H1 (cell line): Measurements from ENCODE around the gene TPPP3. TPM values are rescaled to one million over a fixed set of nuclear protein-coding genes. Genes with fewer than 3 reads are reported as not detected.
A peak's percentile ranks its signal among the peaks of the same experiment; 100 is the strongest.

Experiments used
- CTCF ChIA-PET: fragments of 300-600 bp; sonication (Branson Sonifier 250); formaldehyde crosslinking; loops from one replicate; lab custom pipeline; 2021; ENCODE audit not compliant: partially characterized antibody; lab: Charles Lee
- POLR2A ChIA-PET: fragments of 300-600 bp; sonication (Branson Sonifier 250); formaldehyde crosslinking; loops from one replicate; lab custom pipeline; 2021; ENCODE audit warnings: inconsistent platforms; ENCODE audit not compliant: partially characterized antibody; lab: Charles Lee
- DNase-seq, 2 experiments: peaks; one replicate each; pipeline versions ENCODE4 v3.0.0 to v3.0.0-alpha.2; 2010 to 2022; ENCODE audit warnings: low spot score in 2 of 2, low read depth in 1 of 2, mixed read lengths in 1 of 2
- FAIRE-seq: peaks from 2 replicates; lab custom pipeline; 2011; peaks lifted over from hg19 to GRCh38; lab: Jason Lieb, UNC
- H2AFZ ChIP-seq: 2 replicates; pipeline ENCODE4 v1.8.1; 2012; ENCODE audit warnings: low read length, inconsistent platforms
- H2AK5ac ChIP-seq: 2 replicates; pipeline ENCODE4 v1.6.1; 2013; ENCODE audit warnings: low read depth, low read length
- H2BK120ac ChIP-seq: replicated peaks from 2 replicates; pipeline ENCODE3; 2013; ENCODE audit warnings: low read depth, low read length, inconsistent platforms
- H2BK12ac ChIP-seq: 2 replicates; pipeline ENCODE4 v1.6.1; 2013; ENCODE audit warnings: low read depth, low read length
- H2BK15ac ChIP-seq: 2 replicates; pipeline ENCODE4 v1.6.1; 2013; ENCODE audit warnings: low read length
- H2BK20ac ChIP-seq: 2 replicates; pipeline ENCODE4 v1.6.1; 2013; ENCODE audit warnings: low read length
- H2BK5ac ChIP-seq: 2 replicates; pipeline ENCODE4 v1.6.1; 2013; ENCODE audit warnings: low read depth, low read length
- H3K14ac ChIP-seq: 2 replicates; pipeline ENCODE4 v1.6.1; 2013; ENCODE audit warnings: inconsistent platforms; ENCODE audit not compliant: insufficient read length
- H3K18ac ChIP-seq: 2 replicates; pipeline ENCODE4 v1.6.1; 2013; ENCODE audit warnings: low read length; ENCODE audit errors: extremely low read depth
- H3K23ac ChIP-seq: 2 replicates; pipeline ENCODE4 v1.6.1; 2013; ENCODE audit warnings: inconsistent platforms; ENCODE audit not compliant: insufficient read length
- H3K23me2 ChIP-seq: 2 replicates; pipeline ENCODE4 v1.6.1; 2013; ENCODE audit warnings: low read depth, low read length
- H3K27ac ChIP-seq: 2 replicates; pipeline ENCODE4 v1.6.1; 2011; ENCODE audit warnings: low read depth, low read length, inconsistent platforms
- H3K27me3 ChIP-seq, 4 experiments: replicated peaks in 1 of 4; 1 replicate in 1 of 4; 2 replicates in 3 of 4; pipeline versions ENCODE4 v1.6.1 to v1.8.1; 2011 to 2013; ENCODE audit warnings: low read length in 3 of 4, mild to moderate bottlenecking in 3 of 4, inconsistent platforms in 2 of 4, mixed read lengths in 2 of 4, moderate library complexity in 1 of 4; ENCODE audit not compliant: control insufficient read depth in 3 of 4, insufficient read depth in 3 of 4; ENCODE audit errors: extremely low read depth in 1 of 4
- H3K36me3 ChIP-seq, 4 experiments: 2 replicates each; pipeline versions ENCODE4 v1.6.1 to v1.8.1; 2011 to 2013; ENCODE audit warnings: mild to moderate bottlenecking in 4 of 4, low read length in 3 of 4, moderate library complexity in 2 of 4, control low read depth in 1 of 4, inconsistent platforms in 1 of 4; ENCODE audit not compliant: insufficient read depth in 4 of 4, control insufficient read depth in 2 of 4
- H3K4ac ChIP-seq: replicated peaks from 2 replicates; pipeline ENCODE3; 2013; ENCODE audit warnings: low read length, low read depth, mixed read lengths, inconsistent platforms; ENCODE audit not compliant: insufficient read length
- H3K4me1 ChIP-seq, 4 experiments: replicated peaks in 1 of 4; 1 replicate in 1 of 4; 2 replicates in 3 of 4; pipeline versions ENCODE4 v1.6.1 to v1.8.1; 2011 to 2013; ENCODE audit warnings: low read length in 3 of 4, inconsistent platforms in 2 of 4, mixed read lengths in 1 of 4; ENCODE audit not compliant: insufficient read depth in 4 of 4, control insufficient read depth in 3 of 4
- H3K4me2 ChIP-seq, 2 experiments: 2 replicates each; pipeline versions ENCODE4 v1.6.1 to v1.8.1; 2011 to 2013; ENCODE audit warnings: low read depth in 2 of 2, low read length in 2 of 2, control low read depth in 1 of 2, inconsistent platforms in 1 of 2, mild to moderate bottlenecking in 1 of 2; ENCODE audit not compliant: insufficient read depth in 1 of 2
- H3K4me3 ChIP-seq, 4 experiments: fragments of 200-600, 300-600 bp in 1 of 4; sonication (generic), shearing (Covaris generic), sonication (Bioruptor Twin) in 1 of 4; 2 replicates each; pipeline versions ENCODE4 v1.5.1 to v1.8.1; 2011 to 2016; ENCODE audit warnings: low read length in 4 of 4, low read depth in 3 of 4, control low read depth in 2 of 4, inconsistent platforms in 2 of 4, mild to moderate bottlenecking in 2 of 4, mixed read lengths in 1 of 4, moderate library complexity in 1 of 4; ENCODE audit not compliant: insufficient read depth in 2 of 4; ENCODE audit errors: extremely low read depth in 1 of 4
- H3K56ac ChIP-seq: replicated peaks from 2 replicates; pipeline ENCODE3; 2013; ENCODE audit warnings: low read depth, mild to moderate bottlenecking, mixed read lengths, low read length, inconsistent platforms; ENCODE audit not compliant: insufficient read length
- H3K79me1 ChIP-seq: 2 replicates; pipeline ENCODE4 v1.6.1; 2013; ENCODE audit warnings: low read depth, low read length, control low read depth
- H3K79me2 ChIP-seq, 2 experiments: 2 replicates each; pipeline versions ENCODE4 v1.6.1 to v1.8.1; 2012 to 2013; ENCODE audit warnings: low read length in 2 of 2, mild to moderate bottlenecking in 2 of 2, inconsistent platforms in 1 of 2; ENCODE audit not compliant: insufficient read depth in 2 of 2, control insufficient read depth in 1 of 2
- H3K9ac ChIP-seq, 4 experiments: replicated peaks in 1 of 4; 1 replicate in 1 of 4; 2 replicates in 3 of 4; pipeline versions ENCODE4 v1.6.1 to v1.8.1; 2011 to 2013; ENCODE audit warnings: low read depth in 3 of 4, low read length in 3 of 4, control low read depth in 2 of 4, mild to moderate bottlenecking in 2 of 4, moderate library complexity in 2 of 4, inconsistent platforms in 1 of 4; ENCODE audit errors: extremely low read depth in 1 of 4
- H3K9me3 ChIP-seq, 2 experiments: 2 replicates each; pipeline versions ENCODE4 v1.6.1 to v1.8.1; 2012 to 2013; ENCODE audit warnings: mild to moderate bottlenecking in 2 of 2, moderate library complexity in 2 of 2, control low read depth in 1 of 2, inconsistent platforms in 1 of 2, low read depth in 1 of 2, low read length in 1 of 2, mixed read lengths in 1 of 2; ENCODE audit not compliant: insufficient read depth in 2 of 2
- H4K20me1 ChIP-seq, 2 experiments: replicated peaks in 1 of 2; 2 replicates each; pipeline versions ENCODE3 to v1.8.1; 2011 to 2013; ENCODE audit warnings: inconsistent platforms in 2 of 2, low read length in 2 of 2, mild to moderate bottlenecking in 1 of 2; ENCODE audit not compliant: insufficient read depth in 2 of 2, control insufficient read depth in 1 of 2
- H4K5ac ChIP-seq: 2 replicates; pipeline ENCODE4 v1.6.1; 2013; ENCODE audit warnings: low read length, low read depth, mixed read lengths, inconsistent platforms; ENCODE audit not compliant: insufficient read length
- H4K8ac ChIP-seq: 2 replicates; pipeline ENCODE4 v1.8.0; 2013; ENCODE audit warnings: mild to moderate bottlenecking, moderate library complexity, low read length, inconsistent platforms; ENCODE audit not compliant: insufficient read depth; ENCODE audit errors: extremely low read depth
- H4K91ac ChIP-seq: replicated peaks from 2 replicates; pipeline ENCODE3; 2013; ENCODE audit warnings: low read length, mixed read lengths, inconsistent platforms; ENCODE audit not compliant: insufficient read length
- EGR1 ChIP-seq: IDR thresholded peaks from 2 replicates; pipeline ENCODE4 v1.6.1; 2011; ENCODE audit warnings: low read depth, low read length, borderline replicate concordance
- HDAC6 ChIP-seq: IDR thresholded peaks from one replicate; pipeline ENCODE4 v1.7.1; 2012; ENCODE audit warnings: low read depth, mild to moderate bottlenecking, inconsistent platforms, low read length, moderate library complexity
- KDM1A ChIP-seq: fragments of 200-600, 300-600 bp; sonication (generic); IDR thresholded peaks from 2 replicates; pipeline ENCODE4 v1.7.1; 2016; ENCODE audit warnings: mild to moderate bottlenecking, low read length, borderline replicate concordance
- KDM4A ChIP-seq: IDR thresholded peaks from one replicate; pipeline ENCODE4 v1.7.1; 2012; ENCODE audit warnings: low read depth, mild to moderate bottlenecking, moderate library complexity, low read length, inconsistent platforms; ENCODE audit not compliant: severe bottlenecking
- RNF2 ChIP-seq: fragments of 200-900, 300-1000 bp; sonication (generic); IDR thresholded peaks from 2 replicates; pipeline ENCODE4 v1.7.1; 2016; ENCODE audit warnings: borderline replicate concordance, low read depth, mild to moderate bottlenecking, antibody characterized with exemption, low read length; ENCODE audit not compliant: poor library complexity, severe bottlenecking; ENCODE audit errors: missing control alignments
- SIN3A ChIP-seq, 2 experiments: IDR thresholded peaks in 1 of 2; conservative IDR thresholded peaks in 1 of 2; 2 replicates each; pipeline ENCODE4 v1.6.1; 2011 to 2012; ENCODE audit warnings: low read length in 2 of 2, improper control_type of control experiment in 1 of 2, low read depth in 1 of 2, mild to moderate bottlenecking in 1 of 2
- SIRT6 ChIP-seq: IDR thresholded peaks from one replicate; pipeline ENCODE4 v1.7.1; 2012; ENCODE audit warnings: low read length, inconsistent platforms
- SIX5 ChIP-seq: IDR thresholded peaks from 2 replicates; pipeline ENCODE4 v1.6.1; 2011; ENCODE audit warnings: mild to moderate bottlenecking, low read depth, low read length
- TAF7 ChIP-seq: optimal IDR thresholded peaks from 2 replicates; pipeline ENCODE3; 2011; ENCODE audit warnings: low read depth, mild to moderate bottlenecking, inconsistent platforms, low read length, moderate library complexity, borderline replicate concordance
- WGBS, 2 experiments: shearing (Covaris generic) in 1 of 2; methylation state at CpG; one replicate each; pipeline versions ENCODE4 v1.1.6 to v1.1.7; 2013 to 2015; ENCODE audit warnings: low lambda C conversion rate in 2 of 2, mixed read lengths in 2 of 2, inconsistent platforms in 1 of 2, low coverage in 1 of 2, missing lambda C conversion rate in 1 of 2; ENCODE audit not compliant: insufficient replicate concordance in 2 of 2, insufficient coverage in 1 of 2, insufficient read length in 1 of 2; ENCODE audit errors: extremely low coverage in 1 of 2, missing lambda C conversion rate in 1 of 2; 5-methylcytosine and 5-hydroxymethylcytosine counted together
- polyA plus RNA-seq, 7 experiments: library from polyadenylated mRNA; depleted of rRNA in 3 of 7; stranded (reverse) in 5 of 7; unstranded in 2 of 7; fragments of >200 nt in 5 of 7; fragments of 200-250 nt in 2 of 7; gene quantifications; 1 replicate in 5 of 7; 2 replicates in 1 of 7; 4 replicates in 1 of 7; pipeline versions ENCODE4 v1.2.1 to v1.2.3, GENCODE V29; 2011 to 2013; ENCODE audit warnings: missing spikeins in 2 of 7, mixed read lengths in 2 of 7
- total RNA-seq: library from RNA; stranded (reverse); fragmentation: NEBNext Ultra II Directional; extraction: Animal tissue kit (Norgen Biotek cat#: 25700); gene quantifications from 2 replicates; pipeline ENCODE4 v1.2.1, GENCODE V29; 2021
- TF ChIP-seq, protein P1 (sequence below): IDR thresholded peaks from 2 replicates; pipeline ENCODE4 v1.6.1; 2012; ENCODE audit warnings: inconsistent platforms
- TF ChIP-seq, protein P2 (sequence below): IDR thresholded peaks from 2 replicates; pipeline ENCODE4 v1.6.1; 2012; ENCODE audit warnings: inconsistent platforms

The TPPP3 gene
- total and polyA plus RNA-seq, 2 of the 8 experiments (the other 6 are each of a cell fraction or from before 2014, with no cell fraction given): 0.77 to 1.0 TPM

DNA sequence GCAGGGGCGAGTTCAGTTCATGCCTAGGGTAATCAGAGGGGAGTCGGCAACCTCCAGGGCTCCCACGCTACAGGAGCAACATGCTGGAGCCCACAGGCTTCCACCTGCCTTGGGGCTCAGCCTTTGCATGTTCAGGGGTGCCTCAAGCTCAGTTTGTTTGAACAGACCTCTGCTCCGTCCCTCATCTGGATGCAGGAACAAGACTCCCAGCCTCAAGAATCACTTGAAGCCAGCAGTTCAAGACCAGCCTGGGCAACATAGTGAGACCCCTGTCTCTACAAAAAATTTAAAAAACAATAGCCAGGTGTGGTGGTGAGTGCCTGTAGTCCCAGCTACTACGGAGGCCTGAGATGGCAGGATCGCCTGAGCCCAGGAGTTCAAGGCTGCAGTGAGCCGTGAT is 32.7 kb upstream of the TPPP3 start:
- no peak overlapping the region for H3K14ac ChIP-seq
- peak overlapping the region; percentile 75 for H4K91ac ChIP-seq
- H3K9ac ChIP-seq: no peak overlapping the region
- peaks cover 29 to 48% (median 38%) of the 10 kb centered on the region in 4 experiments for H3K4me1 ChIP-seq
- no peaks in the 10 kb centered on the region for H3K36me3 ChIP-seq
- H3K4ac ChIP-seq: peak overlapping the region; percentile 25
- 0 out of 2 replicates have a peak overlapping the region, but pooled peaks have one; percentile 98 for H2BK5ac ChIP-seq
- peak overlapping the region; percentile 93 for H3K18ac ChIP-seq
- H4K8ac ChIP-seq: no peak overlapping the region; the same call in 1 of the 2 replicates
- H3K23ac ChIP-seq: no peak overlapping the region
- WGBS, 2 experiments: 86% methylated on average over 7 of the region's 7 CpGs; no CpG with 5 or more reads in 1 of the 2 experiments
- H3K23me2 ChIP-seq: peaks cover 9% of the 10 kb centered on the region; the same call in 1 of the 2 replicates
- H2BK120ac ChIP-seq: peak overlapping the region; percentile 6
- H2BK12ac ChIP-seq: peak overlapping the region; percentile 93; the same call in 1 of the 2 replicates
- no peak overlapping the region for H2AFZ ChIP-seq
- ChIA-PET CTCF (interaction anchor here (0.7 to 24.6 kb wide), 15 partner anchors 8 to 167 kb away, joined by 3 to 476 read pairs (median 8); partner anchors contain the start of genes KCTD19, LRRC36, TPPP3 and ZDHHC1), POLR2A (interaction anchor here (1.1 to 1.2 kb wide), 3 partner anchors 11 to 180 kb away, joined by 3 to 5 read pairs (median 3); partner anchors contain the start of gene AGRP)
- H2BK20ac ChIP-seq: no peak overlapping the region; the same call in 1 of the 2 replicates
- no peak overlapping the region for H3K56ac ChIP-seq
- H4K5ac ChIP-seq: peak overlapping the region; percentile 1
- H3K4me2 ChIP-seq: peak overlapping the region in 1 of 2 experiments; percentile 86; a peak in 1 of 4 replicates
- no peak overlapping the region for H3K4me3 ChIP-seq
- no peaks in the 10 kb centered on the region for H4K20me1 ChIP-seq
- H2BK15ac ChIP-seq: no peak overlapping the region
- H3K27me3 ChIP-seq: peaks cover 0 to 19% (median 15%) of the 10 kb centered on the region in 4 experiments; a peak in 6 of 7 replicates
- DNase-seq (no peak), FAIRE-seq (no peak)
- no peaks in the 10 kb centered on the region for H3K79me2 ChIP-seq
- H3K9me3 ChIP-seq: no peaks in the 10 kb centered on the region
- H3K79me1 ChIP-seq: peaks cover 6% of the 10 kb centered on the region; the same call in 1 of the 2 replicates
- H3K27ac ChIP-seq: no peak overlapping the region
- H2AK5ac ChIP-seq: peak overlapping the region; percentile 59; the same call in 1 of the 2 replicates
- TF ChIP-seq EGR1: no peak
- TF ChIP-seq SIX5: no peak
- no peak for TF ChIP-seq RNF2
- TF ChIP-seq, protein P1, sequence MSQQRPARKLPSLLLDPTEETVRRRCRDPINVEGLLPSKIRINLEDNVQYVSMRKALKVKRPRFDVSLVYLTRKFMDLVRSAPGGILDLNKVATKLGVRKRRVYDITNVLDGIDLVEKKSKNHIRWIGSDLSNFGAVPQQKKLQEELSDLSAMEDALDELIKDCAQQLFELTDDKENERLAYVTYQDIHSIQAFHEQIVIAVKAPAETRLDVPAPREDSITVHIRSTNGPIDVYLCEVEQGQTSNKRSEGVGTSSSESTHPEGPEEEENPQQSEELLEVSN: no peak
- no peak for TF ChIP-seq TAF7
- TF ChIP-seq, protein P2, sequence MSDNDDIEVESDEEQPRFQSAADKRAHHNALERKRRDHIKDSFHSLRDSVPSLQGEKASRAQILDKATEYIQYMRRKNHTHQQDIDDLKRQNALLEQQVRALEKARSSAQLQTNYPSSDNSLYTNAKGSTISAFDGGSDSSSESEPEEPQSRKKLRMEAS: no peak
- no peak for TF ChIP-seq SIN3A (conservative IDR thresholded peaks at IDR 0.05 in 1 of 2, IDR thresholded peaks at IDR 0.05 in 1 of 2; ENCODE audit: low read depth in 1 of 2, low read length in 2 of 2)
- no peak for TF ChIP-seq SIRT6
- TF ChIP-seq KDM4A: no peak
- no peak for TF ChIP-seq HDAC6
- no peak for TF ChIP-seq KDM1A
